Calu3 (cell line): ENCODE results near the gene AGGF1. TPM values are rescaled to one million over a fixed set of nuclear protein-coding genes. Genes with fewer than 3 reads are reported as not detected.

ENCODE experiments used
- BruUV-seq: library from RNA; stranded (reverse); fragments of 400-500 nt; replicated peaks from 2 replicates; lab custom pipeline; 2021; lab: Mats Ljungman, UMichigan
- CTCF ChIA-PET: fragments of 300-600 bp; sonication (Branson Sonifier 250); formaldehyde crosslinking; loops from one replicate; lab custom pipeline; 2022; ENCODE audit warnings: antibody characterized with exemption; lab: Charles Lee
- DNase-seq: peaks from one replicate; pipeline ENCODE4 v3.0.0; 2022
- H3K27ac Mint-ChIP-seq: one replicate; pipeline ENCODE4 v1.8.0; 2022; ENCODE audit warnings: mixed read lengths; ENCODE audit not compliant: unreplicated experiment
- H3K27me3 Mint-ChIP-seq: one replicate; pipeline ENCODE4 v1.8.0; 2022; ENCODE audit warnings: mixed read lengths; ENCODE audit not compliant: unreplicated experiment
- H3K36me3 Mint-ChIP-seq: one replicate; pipeline ENCODE4 v1.8.0; 2022; ENCODE audit warnings: mild to moderate bottlenecking, moderate library complexity, mixed read lengths; ENCODE audit not compliant: insufficient read depth, unreplicated experiment
- H3K4me1 Mint-ChIP-seq: one replicate; pipeline ENCODE4 v1.8.0; 2022; ENCODE audit warnings: mild to moderate bottlenecking, low read depth, mixed read lengths; ENCODE audit not compliant: unreplicated experiment
- H3K4me3 Mint-ChIP-seq: one replicate; pipeline ENCODE4 v1.8.0; 2022; ENCODE audit warnings: mild to moderate bottlenecking, low read depth, moderate library complexity, mixed read lengths; ENCODE audit not compliant: unreplicated experiment
- H3K9me3 Mint-ChIP-seq: one replicate; pipeline ENCODE4 v1.8.0; 2022; ENCODE audit warnings: low read depth, mixed read lengths; ENCODE audit not compliant: unreplicated experiment
- intact Hi-C: fragments of 100-400 bp; cut with micrococcal nuclease; formaldehyde crosslinking; loops from one replicate; pipeline ENCODE4 v1.10.0; 2022; ENCODE audit not compliant: unreplicated experiment
- total RNA-seq: library from RNA; stranded (reverse); gene quantifications from 2 replicates; pipeline ENCODE4 v1.2.3, GENCODE V29; 2022
- TF ChIP-seq, protein P1 (sequence below): fragments of 200-600 bp; IDR thresholded peaks from one replicate; pipeline ENCODE4 v1.8.0; 2022; ENCODE audit warnings: antibody characterized with exemption; ENCODE audit not compliant: unreplicated experiment

Gene AGGF1
- total RNA-seq, 1 experiment from 2014 or later: 29.5 TPM

DNA sequence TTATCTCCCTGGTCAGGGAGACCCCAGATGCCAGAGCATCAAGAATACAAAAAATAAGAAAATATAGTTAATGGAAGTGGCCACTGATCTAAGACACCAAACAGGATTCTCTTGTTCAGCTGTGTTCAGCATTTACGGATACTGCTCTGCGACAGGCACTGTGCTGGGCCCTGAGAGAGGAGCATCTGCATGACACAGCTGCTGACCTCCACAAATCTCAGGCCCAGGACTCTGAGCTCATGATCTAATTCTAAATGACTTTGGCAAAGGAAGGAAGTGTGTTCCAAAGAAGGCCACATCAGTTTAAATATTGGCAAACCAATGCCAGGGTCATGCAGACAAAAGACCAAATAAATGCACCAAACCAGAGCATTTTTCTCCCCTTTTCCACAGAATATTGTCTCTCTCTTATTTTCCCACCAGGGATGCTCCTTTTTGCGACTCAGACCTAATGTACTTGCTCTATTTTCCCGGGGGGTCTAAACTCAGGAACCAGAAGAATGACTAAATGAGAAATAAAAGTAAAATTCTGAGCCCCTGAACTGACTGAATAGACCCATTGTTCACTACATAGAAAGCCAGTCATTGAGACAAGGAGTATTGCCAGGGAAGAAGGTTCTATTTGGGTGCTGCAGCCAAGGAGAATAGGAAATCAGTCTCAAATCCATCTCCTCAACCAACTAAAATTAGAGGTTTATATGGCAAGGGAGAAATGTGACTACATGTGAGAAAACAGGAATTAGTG lies 1.4 kb upstream of the AGGF1 start:
- H3K27ac Mint-ChIP-seq: no peak overlapping the region
- no peaks in the 10 kb centered on the region for H3K27me3 Mint-ChIP-seq
- peaks cover 8% of the 10 kb centered on the region for H3K4me1 Mint-ChIP-seq
- TF ChIP-seq, protein P1, sequence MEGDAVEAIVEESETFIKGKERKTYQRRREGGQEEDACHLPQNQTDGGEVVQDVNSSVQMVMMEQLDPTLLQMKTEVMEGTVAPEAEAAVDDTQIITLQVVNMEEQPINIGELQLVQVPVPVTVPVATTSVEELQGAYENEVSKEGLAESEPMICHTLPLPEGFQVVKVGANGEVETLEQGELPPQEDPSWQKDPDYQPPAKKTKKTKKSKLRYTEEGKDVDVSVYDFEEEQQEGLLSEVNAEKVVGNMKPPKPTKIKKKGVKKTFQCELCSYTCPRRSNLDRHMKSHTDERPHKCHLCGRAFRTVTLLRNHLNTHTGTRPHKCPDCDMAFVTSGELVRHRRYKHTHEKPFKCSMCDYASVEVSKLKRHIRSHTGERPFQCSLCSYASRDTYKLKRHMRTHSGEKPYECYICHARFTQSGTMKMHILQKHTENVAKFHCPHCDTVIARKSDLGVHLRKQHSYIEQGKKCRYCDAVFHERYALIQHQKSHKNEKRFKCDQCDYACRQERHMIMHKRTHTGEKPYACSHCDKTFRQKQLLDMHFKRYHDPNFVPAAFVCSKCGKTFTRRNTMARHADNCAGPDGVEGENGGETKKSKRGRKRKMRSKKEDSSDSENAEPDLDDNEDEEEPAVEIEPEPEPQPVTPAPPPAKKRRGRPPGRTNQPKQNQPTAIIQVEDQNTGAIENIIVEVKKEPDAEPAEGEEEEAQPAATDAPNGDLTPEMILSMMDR: no peak
- H3K4me3 Mint-ChIP-seq: no peak overlapping the region
- DNase-seq: no peak
- BruUV-seq: no TSS peak
- H3K36me3 Mint-ChIP-seq: peaks cover 20% of the 10 kb centered on the region
- peaks cover 11% of the 10 kb centered on the region for H3K9me3 Mint-ChIP-seq
- CTCF ChIA-PET: no interaction called here
- intact Hi-C loops: no loop called here

DNA sequence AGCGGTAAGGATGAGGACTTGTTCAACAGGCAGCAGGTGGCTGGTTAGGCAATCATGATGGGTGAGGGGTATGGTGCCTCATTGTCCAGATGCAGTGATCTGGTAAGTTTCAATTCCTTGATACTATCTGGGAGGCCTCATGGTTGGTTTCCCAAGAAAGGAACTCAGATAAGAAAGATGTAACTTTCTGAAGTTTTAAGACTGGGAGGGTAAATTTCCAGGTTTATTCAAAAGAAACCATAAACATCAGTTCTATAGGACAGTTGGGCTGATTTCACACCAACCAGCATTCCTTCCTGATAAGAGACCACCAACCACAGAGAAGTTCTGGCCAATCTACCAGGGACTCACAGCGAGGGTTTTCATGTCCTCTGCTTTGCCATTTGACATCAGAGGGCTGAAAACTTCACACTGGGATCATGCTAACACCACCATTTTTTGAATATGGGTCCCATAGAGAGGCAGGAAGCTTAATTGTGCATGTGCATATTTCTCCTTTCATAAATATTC lies 773 bp upstream of the AGGF1 start:
- DNase-seq: no peak
- no TSS peak for BruUV-seq
- intact Hi-C loops: no loop called here
- peaks cover 11% of the 10 kb centered on the region for H3K9me3 Mint-ChIP-seq
- CTCF ChIA-PET: interaction anchor here (0.5 to 2.1 kb wide), 4 partner anchors 13 to 202 kb away, joined by 3 to 14 read pairs (median 5); no protein-coding TSS in a partner anchor
- peaks cover 20% of the 10 kb centered on the region for H3K36me3 Mint-ChIP-seq
- H3K27ac Mint-ChIP-seq: peak overlapping the region; percentile 50
- TF ChIP-seq, protein P1: no peak
- H3K27me3 Mint-ChIP-seq: no peaks in the 10 kb centered on the region
- H3K4me1 Mint-ChIP-seq: peaks cover 8% of the 10 kb centered on the region
- H3K4me3 Mint-ChIP-seq: peak overlapping the region; percentile 86

DNA sequence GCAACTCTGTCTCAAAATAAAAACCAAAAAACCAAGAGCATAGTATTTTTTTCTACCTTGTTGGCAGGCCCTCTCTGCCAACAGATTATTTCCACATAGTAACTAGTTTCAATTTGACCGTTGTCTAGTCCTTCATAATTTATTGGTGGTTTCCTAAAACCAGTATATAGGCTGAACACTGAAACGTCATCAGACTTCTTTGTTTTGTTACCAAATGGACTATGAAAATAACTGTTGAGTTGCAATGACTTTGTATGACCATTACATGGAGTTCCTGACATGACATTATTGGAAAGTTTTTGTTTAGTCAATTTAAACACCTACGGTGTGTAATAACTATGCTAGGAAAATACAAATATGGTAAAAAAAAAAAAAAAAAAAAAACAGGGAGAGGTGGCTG lies 1.7 kb downstream of the AGGF1 start:
- Mint-ChIP-seq H3K36me3 (peaks cover 20% of the 10 kb centered on the region), H3K4me3 (peak overlapping the region; percentile 86)
- intact Hi-C loops: no loop called here

DNA sequence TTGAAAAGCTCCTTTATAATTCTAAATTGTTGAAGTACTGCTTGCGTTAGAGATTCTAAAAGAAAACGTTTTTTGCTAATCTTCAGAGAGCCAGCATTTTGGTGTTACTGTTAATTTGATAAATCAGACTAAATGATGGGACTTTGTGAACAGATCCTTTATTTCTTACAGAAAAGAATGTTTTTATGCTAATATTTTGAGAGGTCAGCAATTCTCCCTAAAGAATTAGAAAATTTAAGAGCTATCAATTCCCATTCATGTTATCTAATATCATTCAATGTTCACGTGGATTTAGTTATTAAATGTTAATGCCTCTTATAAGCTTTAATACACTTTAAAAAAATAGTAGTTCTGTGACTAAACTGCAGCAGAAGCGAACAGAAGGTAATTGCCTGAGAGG lies 2.4 kb downstream of the AGGF1 start:
- H3K36me3 Mint-ChIP-seq: peaks cover 25% of the 10 kb centered on the region
- intact Hi-C loops: no loop called here
- H3K27me3 Mint-ChIP-seq: no peaks in the 10 kb centered on the region
- peaks cover 8% of the 10 kb centered on the region for H3K4me1 Mint-ChIP-seq
- TF ChIP-seq, protein P1: no peak
- no peak overlapping the region for H3K27ac Mint-ChIP-seq
- H3K9me3 Mint-ChIP-seq: peaks cover 11% of the 10 kb centered on the region
- BruUV-seq: no TSS peak
- CTCF ChIA-PET: no interaction called here
- no peak overlapping the region for H3K4me3 Mint-ChIP-seq
- DNase-seq: no peak

More for the DNA sequence above, 1.7 kb downstream of the AGGF1 start:
- TF ChIP-seq, protein P1: no peak
- Mint-ChIP-seq H3K27me3 (no peaks in the 10 kb centered on the region), H3K9me3 (peaks cover 11% of the 10 kb centered on the region), H3K4me1 (peaks cover 8% of the 10 kb centered on the region), H3K27ac (peak overlapping the region; percentile 48)
- no TSS peak for BruUV-seq
- no peak for DNase-seq
- CTCF ChIA-PET: no interaction called here
